HG02938 (cell line): Measurements from ENCODE around the gene PRDM1.
A peak's percentile ranks its signal among the peaks of the same experiment; 100 is the strongest.

Experiments used
- ATAC-seq: cut with Tn5 transposase; IDR thresholded peaks from one replicate; pipeline ENCODE4 v1.9.1; 2021; ENCODE audit warnings: mild to moderate bottlenecking, moderate library complexity; ENCODE audit not compliant: unreplicated experiment

PRDM1 gene

GRCh38 chr6:106115286-106115685 lies 29.1 kb downstream of the PRDM1 start:
- no peak for ATAC-seq

GRCh38 chr6:106116125-106116832 lies 30.1 kb downstream of the PRDM1 start:
- ATAC-seq: no peak

GRCh38 chr6:106117579-106117978 lies 31.4 kb downstream of the PRDM1 start:
- no peak for ATAC-seq

- no peak for ATAC-seq
Measured at GRCh38 chr6:106118835-106119431, 32.8 kb downstream of the PRDM1 start.

GRCh38 chr6:106119546-106119945 lies 33.4 kb downstream of the PRDM1 start:
- ATAC-seq: no peak

- ATAC-seq: no peak
Measured at GRCh38 chr6:106120006-106120405, 33.9 kb downstream of the PRDM1 start.

- ATAC-seq: no peak
Measured at GRCh38 chr6:106120406-106120805, 34.3 kb downstream of the PRDM1 start.

GRCh38 chr6:106122306-106122918 lies 36.3 kb downstream of the PRDM1 start:
- ATAC-seq: no peak

- no peak for ATAC-seq
Measured at GRCh38 chr6:106122938-106123656, 37.0 kb downstream of the PRDM1 start.

- no peak for ATAC-seq
Measured at GRCh38 chr6:106124015-106124414, 37.9 kb downstream of the PRDM1 start.

GRCh38 chr6:106124437-106125430 lies 38.6 kb downstream of the PRDM1 start:
- no peak for ATAC-seq

GRCh38 chr6:106125925-106126435 lies 39.8 kb downstream of the PRDM1 start:
- peak; percentile 68 for ATAC-seq

- no peak for ATAC-seq
Measured at GRCh38 chr6:106126482-106126881, 40.3 kb downstream of the PRDM1 start.

- no peak for ATAC-seq
Measured at GRCh38 chr6:106128981-106129781, 43.0 kb downstream of the PRDM1 start.

GRCh38 chr6:106132153-106132698 lies 46.1 kb downstream of the PRDM1 start:
- no peak for ATAC-seq

GRCh38 chr6:106133040-106133439 lies 46.9 kb downstream of the PRDM1 start:
- no peak for ATAC-seq

- ATAC-seq: no peak
Measured at GRCh38 chr6:106134087-106134770, 48.1 kb downstream of the PRDM1 start.

- ATAC-seq: no peak
Measured at GRCh38 chr6:106134906-106135634, 48.9 kb downstream of the PRDM1 start.
